ENCODE data around the gene SAP30. TPM values are rescaled to one million over a fixed set of nuclear protein-coding genes. Genes with fewer than 3 reads are reported as not detected.

Gene SAP30
- total RNA-seq, 3 donors from 2014 or later (not counting 1 experiment from before 2014, with no cell fraction given) = 2.6 to 9.1 (median 3.1) TPM

DNA sequence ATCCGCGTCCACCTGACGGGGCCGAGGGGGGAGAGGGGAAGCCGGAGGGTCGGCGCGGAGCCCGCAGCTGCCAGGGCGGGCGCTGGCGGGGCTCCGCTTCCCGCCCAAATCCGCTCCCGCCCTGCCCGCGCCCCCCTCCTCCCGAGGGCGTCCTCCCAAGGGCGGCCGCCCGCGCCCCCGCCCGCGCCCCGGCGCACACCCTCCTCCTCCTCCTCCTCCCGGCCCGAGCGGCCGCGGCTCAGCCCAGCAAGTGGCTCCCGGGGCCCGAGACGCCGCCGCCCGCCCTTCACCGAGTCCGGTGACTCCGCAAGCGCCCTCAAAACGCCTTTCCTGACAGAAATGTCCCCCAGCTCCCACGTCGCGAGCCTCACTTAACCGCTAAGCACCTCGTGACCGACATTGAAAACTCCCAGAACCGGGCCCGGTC is 37.1 kb upstream of the SAP30 start:
- Mint-ChIP-seq H3K36me3 (peaks cover 7% of the 10 kb centered on the region), H3K27me3 (ENCODE audit: low read depth in 2 of 2) (no peaks in the 10 kb centered on the region), H3K4me3 (peak overlapping the region; percentile 99), H3K4me1 (peaks cover 27 to 33% of the 10 kb centered on the region in 2 donors), H3K27ac (peak overlapping the region; percentile 98 to 99), H3K9me3 (no peaks in the 10 kb centered on the region)
- H3K4me1 ChIP-seq (ENCODE audit: control insufficient read depth, insufficient read depth, low read length) = peaks cover 11% of the 10 kb centered on the region
- H3K9me3 ChIP-seq (ENCODE audit: control insufficient read depth, insufficient read depth, low read length) = no peaks in the 10 kb centered on the region
- WGBS (ENCODE audit: insufficient coverage) = under 1% methylated on average over 53 of the region's 53 CpGs
- H3K27ac ChIP-seq (ENCODE audit: low read length) = peak overlapping the region; percentile 89
- DNase-seq (peak in 1 of 2 donors; percentile 66), ATAC-seq (peak in 1 of 3 donors; percentile 1)
- H3K4me3 ChIP-seq (ENCODE audit: low read length) = peak overlapping the region; percentile 60
- intact Hi-C loops (cut with micrococcal nuclease) = loop anchor here (1.0 to 5.0 kb wide), 3 partner anchors 36 to 949 kb away; partner anchors contain the start of genes CEP44, FBXO8 and GALNT7
- H3K36me3 ChIP-seq (ENCODE audit: control insufficient read depth, insufficient read depth, low read length) = peaks cover 22% of the 10 kb centered on the region
- TF ChIP-seq CTCF (IDR thresholded peaks at IDR 0.05) = no peak
- no peaks in the 10 kb centered on the region for H3K27me3 ChIP-seq (ENCODE audit: control insufficient read depth, insufficient read depth, low read length)

DNA sequence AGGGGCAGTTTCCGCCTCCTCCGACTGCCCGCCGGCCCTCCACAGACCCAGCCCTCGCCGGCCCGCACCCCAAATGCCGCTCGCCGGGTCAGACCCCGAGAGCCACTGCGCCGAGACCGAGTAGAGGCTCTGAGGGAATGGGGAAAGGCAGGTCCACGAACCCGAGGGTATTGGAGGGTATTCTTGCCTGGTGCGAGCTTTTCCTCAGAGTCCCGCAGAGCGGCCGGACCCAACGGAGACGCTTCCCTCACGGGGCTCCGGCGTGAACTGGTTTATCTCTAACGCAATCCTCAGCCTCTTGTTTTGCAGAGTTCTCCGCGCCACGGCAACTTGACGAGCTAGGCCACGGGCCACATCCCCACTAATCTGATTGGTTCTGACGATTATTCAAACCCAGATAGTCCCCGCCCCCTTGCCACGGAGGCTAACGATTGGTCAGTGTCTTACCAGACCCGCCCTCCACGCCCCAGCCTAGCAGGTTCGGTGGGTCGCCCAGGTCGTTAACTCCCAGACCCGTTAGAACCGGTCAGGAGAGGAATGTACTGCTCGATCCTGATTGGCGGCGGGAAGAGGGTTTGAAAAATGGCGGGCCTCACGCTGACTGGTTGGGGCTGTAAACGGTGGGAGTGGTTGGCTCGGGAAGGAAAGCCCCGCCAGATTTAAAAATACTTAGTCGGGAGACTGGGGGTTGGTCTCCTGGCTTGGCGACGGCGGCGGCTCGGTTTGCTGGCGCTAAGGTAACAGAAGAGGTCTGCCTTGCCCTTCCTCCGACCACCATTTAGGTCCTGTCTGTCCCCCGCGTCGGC is 36.5 kb upstream of the SAP30 start, which contains the start of gene HMGB2:
TSS of gene HMGB2 (minus strand) at position 274 of the 806 bp plus-strand sequence. CDS start 709 bp downstream, outside the sequence.
- peaks cover 22% of the 10 kb centered on the region for H3K36me3 ChIP-seq (ENCODE audit: control insufficient read depth, insufficient read depth, low read length)
- Mint-ChIP-seq H3K27me3 (ENCODE audit: low read depth in 2 of 2) (no peaks in the 10 kb centered on the region), H3K4me3 (peak within 1 kb of the TSS; percentile 99), H3K36me3 (peaks cover 7% of the 10 kb centered on the region), H3K27ac (peak within 1 kb of the TSS; percentile 98 to 99), H3K4me1 (peaks cover 27 to 33% of the 10 kb centered on the region in 2 donors), H3K9me3 (no peaks in the 10 kb centered on the region)
- H3K27ac ChIP-seq (ENCODE audit: low read length) = peak within 1 kb of the TSS; percentile 89
- DNase-seq (peak; percentile 99 to 100), ATAC-seq (peak; percentile 90 to 98 (median 90))
- no peaks in the 10 kb centered on the region for H3K27me3 ChIP-seq (ENCODE audit: control insufficient read depth, insufficient read depth, low read length)
- H3K4me3 ChIP-seq (ENCODE audit: low read length) = peak within 1 kb of the TSS; percentile 60
- intact Hi-C loops (cut with micrococcal nuclease) = loop anchor here (1.0 to 5.0 kb wide), 3 partner anchors 35 to 949 kb away; partner anchors contain the start of genes CEP44, FBXO8 and GALNT7
- peaks cover 11% of the 10 kb centered on the region for H3K4me1 ChIP-seq (ENCODE audit: control insufficient read depth, insufficient read depth, low read length)
- under 1% methylated on average over 61 of the region's 61 CpGs for whole genome bisulfite sequencing (ENCODE audit: insufficient coverage)
- no peak for TF ChIP-seq CTCF (IDR thresholded peaks at IDR 0.05)
- no peaks in the 10 kb centered on the region for H3K9me3 ChIP-seq (ENCODE audit: control insufficient read depth, insufficient read depth, low read length)

DNA sequence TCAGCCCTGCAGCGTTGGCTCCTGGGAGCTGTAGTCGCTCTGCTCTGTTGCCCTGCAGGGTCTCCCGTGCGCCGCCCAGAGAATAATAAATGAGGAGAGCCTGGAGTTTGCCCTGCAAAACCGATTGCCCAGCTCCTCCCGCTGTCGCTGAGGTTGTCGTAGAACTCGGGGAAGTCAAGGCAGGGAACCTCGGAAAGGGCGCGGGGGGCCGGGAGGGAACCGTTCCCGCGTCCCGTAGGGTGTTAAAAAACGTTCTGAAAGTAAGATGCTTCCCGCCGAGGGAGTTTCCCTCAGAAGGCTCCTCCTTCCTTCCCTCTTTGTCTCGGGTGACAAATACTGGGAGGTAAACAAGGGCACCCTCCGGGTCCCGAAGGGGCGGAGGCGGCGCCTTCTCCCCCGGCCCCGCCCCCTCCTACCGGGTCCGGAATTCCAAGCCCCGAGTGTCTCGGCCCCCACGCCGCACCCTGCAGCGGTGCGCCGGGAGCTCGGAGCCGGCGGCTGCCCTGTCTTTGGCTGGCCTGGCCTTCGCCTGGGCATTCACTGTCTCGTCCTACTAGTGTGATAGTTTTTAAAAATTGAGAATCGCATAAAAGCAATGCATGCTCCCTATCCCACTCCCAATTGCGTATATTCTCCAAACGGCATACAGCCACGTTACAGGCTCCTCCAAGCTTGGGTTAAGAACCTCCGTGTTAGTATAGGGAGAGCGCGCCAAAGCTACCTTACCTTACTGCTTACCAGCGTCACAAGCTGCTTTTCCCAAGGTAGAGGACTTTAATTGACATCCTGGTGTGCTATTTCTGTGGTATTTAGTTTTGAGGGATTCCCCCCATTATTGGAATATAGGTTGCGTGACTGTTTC is 35.6 kb upstream of the SAP30 start:
- H3K4me3 ChIP-seq (ENCODE audit: low read length) = peak overlapping the region; percentile 60

More for the DNA sequence above, 35.6 kb upstream of the SAP30 start:
- H3K27me3 ChIP-seq (ENCODE audit: control insufficient read depth, insufficient read depth, low read length) = no peaks in the 10 kb centered on the region
- Mint-ChIP-seq H3K4me3 (peak overlapping the region; percentile 99), H3K27ac (peak overlapping the region; percentile 98 to 99), H3K4me1 (peaks cover 27 to 33% of the 10 kb centered on the region in 2 donors), H3K36me3 (peaks cover 7% of the 10 kb centered on the region), H3K9me3 (no peaks in the 10 kb centered on the region), H3K27me3 (ENCODE audit: low read depth in 2 of 2) (no peaks in the 10 kb centered on the region)
- DNase-seq (peak; percentile 25 to 56), ATAC-seq (peak in 2 of 3 donors; percentile 11 to 19)
- under 1% methylated on average over 43 of the region's 52 CpGs for WGBS (ENCODE audit: insufficient coverage)
- peak overlapping the region; percentile 89 for H3K27ac ChIP-seq (ENCODE audit: low read length)
- H3K9me3 ChIP-seq (ENCODE audit: control insufficient read depth, insufficient read depth, low read length) = no peaks in the 10 kb centered on the region
- intact Hi-C loops (cut with micrococcal nuclease) = loop anchor here (1.0 to 5.0 kb wide), 3 partner anchors 34 to 948 kb away; partner anchors contain the start of genes CEP44, FBXO8 and GALNT7
- H3K36me3 ChIP-seq (ENCODE audit: control insufficient read depth, insufficient read depth, low read length) = peaks cover 19% of the 10 kb centered on the region
- peaks cover 11% of the 10 kb centered on the region for H3K4me1 ChIP-seq (ENCODE audit: control insufficient read depth, insufficient read depth, low read length)
- no peak for TF ChIP-seq CTCF (IDR thresholded peaks at IDR 0.05)

All from natural killer cell (primary cell).